Measurements from ENCODE around the gene RAB8B.

Gene RAB8B

GRCh38 chr15:63238796-63239195 lies 49.4 kb downstream of the RAB8B start:
- peak; percentile 92 for ATAC-seq (ENCODE audit: low read depth)
- H3K27ac ChIP-seq (ENCODE audit: poor library complexity, severe bottlenecking) = peak overlapping the region; percentile 73

GRCh38 chr15:63240109-63240508 lies 50.7 kb downstream of the RAB8B start:
- no peak for DNase-seq (ENCODE audit: low spot score)
- ATAC-seq (ENCODE audit: low read depth) = no peak
- H3K36me3 ChIP-seq (ENCODE audit: low read depth) = no peaks in the 10 kb centered on the region

More at GRCh38 chr15:63238796-63239195, 49.4 kb downstream of the RAB8B start:
- peak; percentile 77 for DNase-seq (ENCODE audit: low spot score)
- no peak for TF ChIP-seq CTCF (IDR thresholded peaks at IDR 0.05; ENCODE audit: poor library complexity, severe bottlenecking)
- Histone ChIP-seq H3K4me3 (ENCODE audit: severe bottlenecking) (no peak overlapping the region), H3K36me3 (ENCODE audit: low read depth) (no peaks in the 10 kb centered on the region), H3K27me3 (ENCODE audit: insufficient read depth, poor library complexity, severe bottlenecking) (no peaks in the 10 kb centered on the region), H3K9me3 (ENCODE audit: severe bottlenecking) (no peaks in the 10 kb centered on the region), H3K4me1 (ENCODE audit: insufficient read depth, poor library complexity, severe bottlenecking) (peaks cover 56% of the 10 kb centered on the region)

GRCh38 chr15:63241316-63241715 lies 51.9 kb downstream of the RAB8B start:
- no peaks in the 10 kb centered on the region for H3K9me3 ChIP-seq (ENCODE audit: severe bottlenecking)
- H3K4me3 ChIP-seq (ENCODE audit: severe bottlenecking) = no peak overlapping the region
- no peak for DNase-seq (ENCODE audit: low spot score)
- H3K27me3 ChIP-seq (ENCODE audit: insufficient read depth, poor library complexity, severe bottlenecking) = no peaks in the 10 kb centered on the region
- no peak for TF ChIP-seq CTCF (IDR thresholded peaks at IDR 0.05; ENCODE audit: poor library complexity, severe bottlenecking)
- peaks cover 42% of the 10 kb centered on the region for H3K4me1 ChIP-seq (ENCODE audit: insufficient read depth, poor library complexity, severe bottlenecking)
- H3K27ac ChIP-seq (ENCODE audit: poor library complexity, severe bottlenecking) = no peak overlapping the region
- ATAC-seq (ENCODE audit: low read depth) = no peak
- peaks cover 3% of the 10 kb centered on the region; the same call in 1 of the 2 replicates for H3K36me3 ChIP-seq (ENCODE audit: low read depth)

More at GRCh38 chr15:63240109-63240508, 50.7 kb downstream of the RAB8B start:
- H3K27ac ChIP-seq (ENCODE audit: poor library complexity, severe bottlenecking) = no peak overlapping the region
- H3K4me1 ChIP-seq (ENCODE audit: insufficient read depth, poor library complexity, severe bottlenecking) = peaks cover 54% of the 10 kb centered on the region
- H3K9me3 ChIP-seq (ENCODE audit: severe bottlenecking) = no peaks in the 10 kb centered on the region
- no peak overlapping the region for H3K4me3 ChIP-seq (ENCODE audit: severe bottlenecking)
- no peak for TF ChIP-seq CTCF (IDR thresholded peaks at IDR 0.05; ENCODE audit: poor library complexity, severe bottlenecking)
- H3K27me3 ChIP-seq (ENCODE audit: insufficient read depth, poor library complexity, severe bottlenecking) = no peaks in the 10 kb centered on the region

GRCh38 chr15:63243101-63243500 lies 53.7 kb downstream of the RAB8B start:
- DNase-seq (ENCODE audit: low spot score) (no peak), ATAC-seq (ENCODE audit: low read depth) (no peak)
- Histone ChIP-seq H3K36me3 (ENCODE audit: low read depth) (peaks cover 10% of the 10 kb centered on the region; the same call in 1 of the 2 replicates), H3K27me3 (ENCODE audit: insufficient read depth, poor library complexity, severe bottlenecking) (no peaks in the 10 kb centered on the region), H3K9me3 (ENCODE audit: severe bottlenecking) (no peaks in the 10 kb centered on the region), H3K27ac (ENCODE audit: poor library complexity, severe bottlenecking) (no peak overlapping the region), H3K4me3 (ENCODE audit: severe bottlenecking) (no peak overlapping the region), H3K4me1 (ENCODE audit: insufficient read depth, poor library complexity, severe bottlenecking) (peaks cover 39% of the 10 kb centered on the region)
- no peak for TF ChIP-seq CTCF (IDR thresholded peaks at IDR 0.05; ENCODE audit: poor library complexity, severe bottlenecking)

- Histone ChIP-seq H3K36me3 (ENCODE audit: low read depth) (peaks cover 10% of the 10 kb centered on the region; the same call in 1 of the 2 replicates), H3K27ac (ENCODE audit: poor library complexity, severe bottlenecking) (peak overlapping the region; percentile 28), H3K4me3 (ENCODE audit: severe bottlenecking) (no peak overlapping the region), H3K4me1 (ENCODE audit: insufficient read depth, poor library complexity, severe bottlenecking) (peaks cover 33% of the 10 kb centered on the region), H3K27me3 (ENCODE audit: insufficient read depth, poor library complexity, severe bottlenecking) (no peaks in the 10 kb centered on the region), H3K9me3 (ENCODE audit: severe bottlenecking) (no peaks in the 10 kb centered on the region)
- ATAC-seq (ENCODE audit: low read depth) = no peak
- no peak for TF ChIP-seq CTCF (IDR thresholded peaks at IDR 0.05; ENCODE audit: poor library complexity, severe bottlenecking)
- DNase-seq (ENCODE audit: low spot score) = no peak
Measured at GRCh38 chr15:63243776-63244175, 54.4 kb downstream of the RAB8B start.

All from RWPE2 (cell line).